Lower leg skin (tissue), 4 donors: ENCODE measurements around the gene GNAZ. TPM values are rescaled to one million over a fixed set of nuclear protein-coding genes. Genes with fewer than 3 reads are reported as not detected.

ENCODE experiments used
- DNase-seq, 2 donors: peaks; one replicate each; pipeline ENCODE4 v3.0.0-alpha.2; 2019; ENCODE audit warnings: low spot score in 2 of 2
- H3K4me3 ChIP-seq: fragments of 200-600 bp; sonication (generic); 2 replicates; pipeline ENCODE4 v1.5.1; 2017; ENCODE audit warnings: mild to moderate bottlenecking, low read depth; ENCODE audit not compliant: poor library complexity, severe bottlenecking
- CTCF ChIP-seq, 3 donors: fragments of 450-650 bp; IDR thresholded peaks; one replicate each; pipeline ENCODE4 v1.5.1; 2016; ENCODE audit warnings: antibody characterized with exemption in 3 of 3, mild to moderate bottlenecking in 3 of 3, moderate library complexity in 2 of 3
- POLR2A ChIP-seq, 2 donors: fragments of 450-650 bp; IDR thresholded peaks; one replicate each; pipeline ENCODE4 v1.6.1; 2016 to 2017; ENCODE audit warnings: antibody characterized with exemption in 2 of 2, mild to moderate bottlenecking in 1 of 2, moderate library complexity in 1 of 2
- WGBS, 2 donors: methylation state at CpG; one replicate each; pipeline ENCODE4 v1.1.5; 2018; 5-methylcytosine and 5-hydroxymethylcytosine counted together
- intact Hi-C: fragments of 100-400 bp; cut with DNase I; formaldehyde crosslinking; loops from one replicate; pipeline ENCODE4 v1.15.0; 2023; ENCODE audit warnings: low total_unique reads
- total RNA-seq, 4 donors: library from RNA; depleted of rRNA; stranded (reverse); fragments of >200 nt; gene quantifications; one replicate each; pipeline ENCODE4 v1.1.0, GENCODE V29; 2016

The GNAZ gene
- total RNA-seq, 4 donors from 2014 or later, result 1.5 to 3.6 (median 2.0) TPM

- intact Hi-C loops, result no loop called here
- peak in 1 of 2 donors; percentile 73 for DNase-seq
- TF ChIP-seq POLR2A (IDR thresholded peaks at IDR 0.05) (no peak), CTCF (IDR thresholded peaks at IDR 0.05) (no peak)
These were observed 7.4 kb upstream of the GNAZ start for GRCh38 chr22:23062616-23063538.

GRCh38 chr22:23063539-23064380 lies 6.6 kb upstream of the GNAZ start:
- 94 to 95% methylated on average over 15 of the region's 16 CpGs for WGBS, 2 donors
- no peak overlapping the region for H3K4me3 ChIP-seq
- intact Hi-C loops, result no loop called here
- DNase-seq, result peak; percentile 11 to 79
- TF ChIP-seq CTCF (IDR thresholded peaks at IDR 0.05) (no peak), POLR2A (IDR thresholded peaks at IDR 0.05) (no peak)

More at GRCh38 chr22:23062616-23063538, 7.4 kb upstream of the GNAZ start:
- H3K4me3 ChIP-seq, result no peak overlapping the region
- 87 to 88% methylated on average over 12 of the region's 12 CpGs for WGBS, 2 donors

- H3K4me3 ChIP-seq, result no peak overlapping the region
- 81 to 85% methylated on average over 11 of the region's 11 CpGs for WGBS, 2 donors
- intact Hi-C loops, result no loop called here
- TF ChIP-seq CTCF (IDR thresholded peaks at IDR 0.05) (no peak), POLR2A (IDR thresholded peaks at IDR 0.05) (no peak)
- DNase-seq, result peak; percentile 11 to 74
These were observed 5.8 kb upstream of the GNAZ start for GRCh38 chr22:23064381-23065068.

- intact Hi-C loops, result no loop called here
- peak in 1 of 2 donors; percentile 60 for DNase-seq
- no peak for TF ChIP-seq POLR2A (IDR thresholded peaks at IDR 0.05)
- no peak for TF ChIP-seq CTCF (IDR thresholded peaks at IDR 0.05)
- no peak overlapping the region for H3K4me3 ChIP-seq
- 92 to 93% methylated on average over 3 of the region's 3 CpGs for WGBS, 2 donors
These were observed 5.3 kb upstream of the GNAZ start for GRCh38 chr22:23065069-23065451.

- DNase-seq, result peak in 1 of 2 donors; percentile 48
- no peak for TF ChIP-seq CTCF (IDR thresholded peaks at IDR 0.05)
- no peak for TF ChIP-seq POLR2A (IDR thresholded peaks at IDR 0.05)
- 78 to 81% methylated on average over 10 of the region's 10 CpGs for WGBS, 2 donors
These were observed 4.7 kb upstream of the GNAZ start for GRCh38 chr22:23065495-23066122.

More at GRCh38 chr22:23065495-23066122, 4.7 kb upstream of the GNAZ start:
- intact Hi-C loops, result no loop called here
- no peak overlapping the region for H3K4me3 ChIP-seq
